Naive thymus-derived CD4-positive, alpha-beta T cell (primary cell): ENCODE measurements around the gene INTS1. TPM values are rescaled to one million over a fixed set of nuclear protein-coding genes. Genes with fewer than 3 reads are reported as not detected.

Experiments
- ATAC-seq: fragments of 150-1000 bp; cut with Tn5 transposase; 2 replicates; pipeline ENCODE4 v1.10.0; 2021; ENCODE audit warnings: mild to moderate bottlenecking, moderate library complexity
- CTCF ChIA-PET: fragments of 350-600 bp; sonication (Branson Sonifier 250); formaldehyde crosslinking; loops from one replicate; lab custom pipeline; 2021; ENCODE audit warnings: antibody characterized with exemption; lab: Charles Lee
- POLR2A ChIA-PET: fragments of 350-600 bp; sonication (Branson Sonifier 250); formaldehyde crosslinking; loops from one replicate; lab custom pipeline; 2021; ENCODE audit warnings: antibody characterized with exemption, inconsistent platforms; lab: Charles Lee
- DNase-seq, 9 donors: peaks; one replicate each; pipeline versions ENCODE4 v3.0.0 to v3.0.0-alpha.2; 2020 to 2022; ENCODE audit warnings: mixed read lengths in 1 of 9
- H3K27ac ChIP-seq: one replicate; pipeline ENCODE4 v1.7.0; 2013; ENCODE audit warnings: mild to moderate bottlenecking, low read depth, low read length, moderate library complexity
- H3K27me3 ChIP-seq, 2 donors: one replicate each; pipeline ENCODE4 v1.7.0; 2013; ENCODE audit warnings: low read length in 2 of 2, mild to moderate bottlenecking in 2 of 2, moderate library complexity in 2 of 2; ENCODE audit not compliant: control insufficient read depth in 2 of 2, insufficient read depth in 2 of 2
- H3K36me3 ChIP-seq, 3 experiments: 1 replicate in 2 of 3; 2 replicates in 1 of 3; pipeline ENCODE4 v1.7.0; 2013; ENCODE audit warnings: low read length in 3 of 3, mild to moderate bottlenecking in 3 of 3, moderate library complexity in 1 of 3; ENCODE audit not compliant: insufficient read depth in 3 of 3, control insufficient read depth in 2 of 3
- H3K4me1 ChIP-seq, 2 donors: one replicate each; pipeline ENCODE4 v1.7.0; 2013; ENCODE audit warnings: low read length in 2 of 2, mild to moderate bottlenecking in 2 of 2, moderate library complexity in 1 of 2; ENCODE audit not compliant: control insufficient read depth in 2 of 2, insufficient read depth in 2 of 2
- H3K4me3 ChIP-seq: 2 replicates; pipeline ENCODE4 v1.7.0; 2013; ENCODE audit warnings: mild to moderate bottlenecking, low read length
- H3K9me3 ChIP-seq, 3 experiments: 1 replicate in 2 of 3; 2 replicates in 1 of 3; pipeline ENCODE4 v1.7.0; 2013; ENCODE audit warnings: low read length in 3 of 3; ENCODE audit not compliant: control insufficient read depth in 2 of 3
- H3K27ac Mint-ChIP-seq, 9 donors: one replicate each; pipeline ENCODE4 v1.8.0; 2020 to 2022; ENCODE audit warnings: mixed read lengths in 9 of 9, mild to moderate bottlenecking in 8 of 9, moderate library complexity in 5 of 9, inconsistent platforms in 2 of 9
- H3K27me3 Mint-ChIP-seq, 5 donors: one replicate each; pipeline ENCODE4 v1.8.0; 2021 to 2022; ENCODE audit warnings: mixed read lengths in 5 of 5, mild to moderate bottlenecking in 1 of 5
- H3K36me3 Mint-ChIP-seq, 5 donors: one replicate each; pipeline ENCODE4 v1.8.0; 2020 to 2022; ENCODE audit warnings: mixed read lengths in 5 of 5, mild to moderate bottlenecking in 3 of 5, inconsistent platforms in 1 of 5
- H3K4me1 Mint-ChIP-seq, 7 donors: one replicate each; pipeline ENCODE4 v1.8.0; 2020 to 2022; ENCODE audit warnings: mixed read lengths in 7 of 7, mild to moderate bottlenecking in 3 of 7, inconsistent platforms in 1 of 7
- H3K4me3 Mint-ChIP-seq, 10 donors: one replicate each; pipeline ENCODE4 v1.8.0; 2020 to 2022; ENCODE audit warnings: mild to moderate bottlenecking in 10 of 10, mixed read lengths in 10 of 10, moderate library complexity in 6 of 10, inconsistent platforms in 2 of 10
- H3K9me3 Mint-ChIP-seq, 11 donors: one replicate each; pipeline ENCODE4 v1.8.0; 2020 to 2022; ENCODE audit warnings: mixed read lengths in 11 of 11, mild to moderate bottlenecking in 4 of 11, inconsistent platforms in 1 of 11, moderate library complexity in 1 of 11
- intact Hi-C, 2 donors: fragments of 100-400 bp; cut with micrococcal nuclease; formaldehyde crosslinking; loops; one replicate each; pipeline ENCODE4 v1.15.1; 2023
- polyA plus RNA-seq, 2 donors: library from polyadenylated mRNA; unstranded; fragments of 300-500 nt; fragmentation: Illumina TruSeq; gene quantifications; one replicate each; pipeline ENCODE4 v1.2.3, GENCODE V29; 2021
- total RNA-seq, 6 experiments: library from RNA in 5 of 6; stranded (reverse) in 5 of 6; gene quantifications; 1 replicate in 5 of 6; 2 replicates in 1 of 6; pipeline ENCODE4 v1.2.3 and lab custom pipeline; 2021 to 2026

Gene INTS1
- total and polyA plus RNA-seq, 7 experiments from 2014 or later, result 15.1 to 157 (median 103) TPM

DNA sequence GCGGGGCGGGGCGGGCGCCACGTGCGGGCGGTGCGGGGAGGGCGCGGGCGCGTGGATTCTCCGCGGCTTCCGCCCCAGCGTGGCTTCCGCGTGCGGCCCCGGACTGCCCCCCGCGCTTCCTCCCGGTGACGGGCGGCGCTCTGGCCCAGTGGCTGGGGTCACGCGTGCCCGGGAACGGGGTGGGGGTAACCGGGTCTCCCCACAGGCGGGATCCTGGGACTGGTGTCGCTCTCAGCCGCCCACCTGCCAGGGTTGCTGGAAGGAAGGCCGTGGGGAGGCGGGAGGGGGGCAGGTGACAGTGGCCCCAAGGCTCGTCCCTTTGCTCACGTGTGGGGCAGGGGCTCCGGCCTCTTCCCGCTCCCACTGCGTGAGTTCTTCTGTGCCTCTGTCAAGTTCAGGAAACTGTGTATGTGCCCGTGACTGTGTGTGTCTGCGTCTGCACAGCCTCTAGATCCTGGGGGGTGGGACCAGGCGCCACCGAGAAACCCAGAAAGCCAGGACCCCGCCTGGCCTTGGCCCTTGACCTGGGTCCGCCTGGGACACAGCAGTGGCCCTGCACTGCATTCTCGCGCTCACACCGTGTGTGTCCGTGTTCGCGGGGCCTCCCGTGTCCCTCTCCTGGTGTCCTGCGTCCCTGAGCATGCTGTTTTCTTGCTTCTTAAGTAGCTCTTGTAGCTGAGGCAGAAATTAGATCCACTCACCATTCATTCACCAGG lies 27.2 kb upstream of the INTS1 start:
- no peaks in the 10 kb centered on the region for H3K9me3 ChIP-seq
- H3K4me1 Mint-ChIP-seq, result peaks cover 15 to 38% (median 18%) of the 10 kb centered on the region in 7 donors
- peaks cover 0 to 2% (median 0%) of the 10 kb centered on the region in 5 donors for H3K36me3 Mint-ChIP-seq
- no peaks in the 10 kb centered on the region for H3K27me3 ChIP-seq
- H3K36me3 ChIP-seq, result peaks cover 0 to 13% (median 0%) of the 10 kb centered on the region in 3 experiments
- CTCF ChIA-PET, result interaction anchor here (1.6 kb wide), 1 partner anchor 25 kb away, joined by 12 read pairs; no protein-coding TSS in a partner anchor
- H3K27me3 Mint-ChIP-seq, result peaks cover 0 to 9% (median 0%) of the 10 kb centered on the region in 5 donors
- peaks cover 0 to 4% (median 0%) of the 10 kb centered on the region in 11 donors for H3K9me3 Mint-ChIP-seq
- POLR2A ChIA-PET, result interaction anchor here (0.8 to 2.1 kb wide), 6 partner anchors 18 to 822 kb away, joined by 4 to 12 read pairs (median 6); partner anchors contain the start of gene PSMG3
- ATAC-seq (peak; percentile 33), DNase-seq (peak; percentile 47 to 66 (median 62))
- H3K4me3 ChIP-seq, result peak overlapping the region; percentile 74
- peak overlapping the region; percentile 92 to 99 (median 97) for H3K27ac Mint-ChIP-seq
- intact Hi-C loops, result loop anchor here (1.0 to 10.0 kb wide), 4 partner anchors 72 to 1023 kb away; partner anchors contain the start of genes BRAT1 (in 1 of the 2), GPR146 (in 1 of the 2), IQCE (in 1 of the 2) and MICALL2 (in 1 of the 2)
- peaks cover 7 to 10% of the 10 kb centered on the region in 2 donors for H3K4me1 ChIP-seq
- peak overlapping the region; percentile 87 to 94 (median 92) for H3K4me3 Mint-ChIP-seq
- peak overlapping the region; percentile 90 for H3K27ac ChIP-seq

GRCh38 chr7:1530946-1531262 lies 26.7 kb upstream of the INTS1 start:
- Histone ChIP-seq H3K4me3 (no peak overlapping the region), H3K27ac (peak overlapping the region; percentile 90), H3K4me1 (peaks cover 7 to 10% of the 10 kb centered on the region in 2 donors), H3K27me3 (no peaks in the 10 kb centered on the region), H3K9me3 (no peaks in the 10 kb centered on the region), H3K36me3 (peaks cover 0 to 9% (median 0%) of the 10 kb centered on the region in 3 experiments)
- ATAC-seq (peak; percentile 47), DNase-seq (no peak)
- POLR2A ChIA-PET, result interaction anchor here (1.8 to 2.1 kb wide), 2 partner anchors 17 to 25 kb away, joined by 5 to 12 read pairs; no protein-coding TSS in a partner anchor
- intact Hi-C loops, result loop anchor here (1.0 to 10.0 kb wide), 6 partner anchors 18 to 1024 kb away; partner anchors contain the start of genes BRAT1 (in 1 of the 2), EIF3B (in 1 of the 2), GPR146 (in 1 of the 2) and IQCE (in 1 of the 2)
- no peaks in the 10 kb centered on the region for H3K36me3 Mint-ChIP-seq
- peaks cover 15 to 35% (median 18%) of the 10 kb centered on the region in 7 donors for H3K4me1 Mint-ChIP-seq
- peaks cover 0 to 12% (median 0%) of the 10 kb centered on the region in 5 donors for H3K27me3 Mint-ChIP-seq
- H3K9me3 Mint-ChIP-seq, result peaks cover 0 to 4% (median 0%) of the 10 kb centered on the region in 11 donors
- H3K27ac Mint-ChIP-seq, result no peak overlapping the region
- CTCF ChIA-PET, result interaction anchor here (1.4 kb wide), 1 partner anchor 25 kb away, joined by 4 read pairs; no protein-coding TSS in a partner anchor
- H3K4me3 Mint-ChIP-seq, result peak overlapping the region in 1 of 10 donors; percentile 93

DNA sequence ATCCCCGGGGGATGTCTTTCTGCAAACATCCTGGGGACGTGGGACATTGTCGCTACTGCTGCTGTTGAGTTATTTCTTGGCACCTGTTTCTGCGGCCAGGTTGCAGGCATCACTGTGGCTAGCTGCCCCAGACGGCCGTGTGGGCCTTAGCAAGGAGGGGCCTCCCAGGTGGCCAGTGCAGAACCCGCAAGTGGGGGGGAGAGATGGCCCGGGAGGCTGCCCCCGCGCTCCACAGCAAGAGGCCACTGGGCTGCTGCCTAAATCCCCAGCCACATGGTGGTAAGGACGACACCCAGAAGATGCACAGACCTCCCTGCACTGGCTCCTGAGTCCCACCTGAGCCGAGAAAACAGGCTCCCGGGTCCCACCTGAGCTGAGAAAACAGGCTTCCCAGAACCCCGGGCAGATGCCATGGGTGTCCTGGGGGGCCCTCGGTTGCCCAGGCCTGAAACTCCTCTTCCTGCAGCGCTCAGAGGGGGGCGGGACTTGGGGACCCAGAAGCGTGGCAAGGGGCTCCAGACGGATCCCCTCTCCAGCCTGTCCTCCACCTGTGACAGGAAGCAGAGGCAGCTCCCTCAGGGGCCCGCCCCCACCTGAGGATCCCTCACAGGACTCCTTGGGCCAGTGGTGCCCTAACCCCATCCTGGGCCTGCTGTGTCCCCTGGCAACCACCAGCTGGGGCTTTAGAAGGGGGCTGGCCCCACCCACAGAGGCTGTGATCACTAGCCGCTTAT lies 25.4 kb upstream of the INTS1 start:
- ChIA-PET POLR2A (interaction anchor here (0.7 to 1.2 kb wide), 7 partner anchors 11 to 41 kb away, joined by 3 to 5 read pairs (median 3); no protein-coding TSS in a partner anchor), CTCF (interaction anchor here (0.6 to 1.4 kb wide), 2 partner anchors 23 to 1192 kb away, joined by 4 read pairs; no protein-coding TSS in a partner anchor)
- Mint-ChIP-seq H3K27me3 (peaks cover 0 to 18% (median 4%) of the 10 kb centered on the region in 5 donors), H3K9me3 (peaks cover 0 to 4% (median 0%) of the 10 kb centered on the region in 11 donors), H3K4me3 (peak overlapping the region in 9 of 10 donors; percentile 52 to 81 (median 69)), H3K36me3 (no peaks in the 10 kb centered on the region), H3K27ac (peak overlapping the region; percentile 15 to 88 (median 71)), H3K4me1 (peaks cover 15 to 33% (median 18%) of the 10 kb centered on the region in 7 donors)
- DNase-seq, result no peak
- no peaks in the 10 kb centered on the region for H3K9me3 ChIP-seq
- H3K27me3 ChIP-seq, result no peaks in the 10 kb centered on the region
- no peak for ATAC-seq
- H3K27ac ChIP-seq, result no peak overlapping the region
- H3K4me3 ChIP-seq, result no peak overlapping the region
- intact Hi-C loops, result loop anchor here (1.0 to 10.0 kb wide), 5 partner anchors 16 to 1025 kb away; partner anchors contain the start of genes BRAT1 (in 1 of the 2), EIF3B (in 1 of the 2), GPR146 (in 1 of the 2) and IQCE (in 1 of the 2)
- H3K4me1 ChIP-seq, result peaks cover 7 to 10% of the 10 kb centered on the region in 2 donors
- peaks cover 0 to 6% (median 0%) of the 10 kb centered on the region in 3 experiments for H3K36me3 ChIP-seq

- peaks cover 0 to under 1% (median 0%) of the 10 kb centered on the region in 11 donors for H3K9me3 Mint-ChIP-seq
- Histone ChIP-seq H3K4me1 (no peaks in the 10 kb centered on the region), H3K27me3 (no peaks in the 10 kb centered on the region), H3K9me3 (no peaks in the 10 kb centered on the region), H3K27ac (no peak overlapping the region), H3K4me3 (no peak overlapping the region), H3K36me3 (no peaks in the 10 kb centered on the region)
- peaks cover 0 to 8% (median under 1%) of the 10 kb centered on the region in 7 donors for H3K4me1 Mint-ChIP-seq
- DNase-seq (no peak), ATAC-seq (no peak)
- no peaks in the 10 kb centered on the region for H3K36me3 Mint-ChIP-seq
- no peak overlapping the region for H3K4me3 Mint-ChIP-seq
- peaks cover 0 to 15% (median 4%) of the 10 kb centered on the region in 5 donors for H3K27me3 Mint-ChIP-seq
- intact Hi-C loops, result loop anchor here in 1 of 2 donors (2.0 kb wide), 1 partner anchor 14 kb away; no protein-coding TSS in a partner anchor
- ChIA-PET POLR2A (interaction anchor here (0.9 kb wide), 1 partner anchor 21 kb away, joined by 3 read pairs; no protein-coding TSS in a partner anchor), CTCF (no interaction called here)
- peak overlapping the region in 1 of 9 donors; percentile 9 for H3K27ac Mint-ChIP-seq
Observed at GRCh38 chr7:1526271-1526754, 22.1 kb upstream of the INTS1 start.

GRCh38 chr7:1525409-1525808 lies 21.2 kb upstream of the INTS1 start:
- ChIA-PET POLR2A (interaction anchor here (0.9 to 1.4 kb wide), 2 partner anchors 19 to 20 kb away, joined by 3 to 5 read pairs; no protein-coding TSS in a partner anchor), CTCF (interaction anchor here (0.5 kb wide), 1 partner anchor 495 kb away, joined by 3 read pairs; no protein-coding TSS in a partner anchor)
- Histone ChIP-seq H3K4me1 (no peaks in the 10 kb centered on the region), H3K4me3 (no peak overlapping the region), H3K27me3 (no peaks in the 10 kb centered on the region), H3K27ac (no peak overlapping the region), H3K9me3 (no peaks in the 10 kb centered on the region), H3K36me3 (no peaks in the 10 kb centered on the region)
- intact Hi-C loops, result no loop called here
- DNase-seq (no peak), ATAC-seq (no peak)
- Mint-ChIP-seq H3K36me3 (no peaks in the 10 kb centered on the region), H3K9me3 (no peaks in the 10 kb centered on the region), H3K27ac (peak overlapping the region in 1 of 9 donors; percentile 22), H3K27me3 (peaks cover 0 to 15% (median 4%) of the 10 kb centered on the region in 5 donors), H3K4me3 (no peak overlapping the region), H3K4me1 (peaks cover 0 to 8% (median 0%) of the 10 kb centered on the region in 7 donors)
